ENCODE data around the gene DLD. TPM values are rescaled to one million over a fixed set of nuclear protein-coding genes. Genes with fewer than 3 reads are reported as not detected.

Gene DLD
- total and polyA plus RNA-seq, 8 donors = 61.1 to 80.2 (median 74.2) TPM

- Histone ChIP-seq H3K27me3 (no peaks in the 10 kb centered on the region), H3K9me3 (no peaks in the 10 kb centered on the region), H3K4me1 (no peaks in the 10 kb centered on the region), H3K4me3 (no peak overlapping the region), H3K36me3 (peaks cover 5 to 63% of the 10 kb centered on the region in 2 donors), H3K27ac (no peak overlapping the region)
- ATAC-seq (no peak), DNase-seq (no peak)
- no peak for TF ChIP-seq CTCF (IDR thresholded peaks at IDR 0.05)
- intact Hi-C loops (cut with DNase I) = no loop called here
Measured at GRCh38 chr7:107931740-107932515, 40.9 kb downstream of the DLD start.

- Histone ChIP-seq H3K4me1 (peaks cover 0 to 3% of the 10 kb centered on the region in 2 donors), H3K9me3 (no peaks in the 10 kb centered on the region), H3K4me3 (no peak overlapping the region), H3K27ac (no peak overlapping the region), H3K36me3 (peaks cover 5 to 56% of the 10 kb centered on the region in 2 donors), H3K27me3 (no peaks in the 10 kb centered on the region)
- intact Hi-C loops (cut with DNase I) = no loop called here
- DNase-seq (no peak), ATAC-seq (no peak)
- TF ChIP-seq CTCF (IDR thresholded peaks at IDR 0.05) = no peak
Measured at GRCh38 chr7:107932805-107933204, 41.8 kb downstream of the DLD start.

- ATAC-seq = no peak
- no peaks in the 10 kb centered on the region for H3K27me3 ChIP-seq
- H3K4me1 ChIP-seq = peaks cover 0 to 6% of the 10 kb centered on the region in 2 donors
- DNase-seq = no peak
- no peak overlapping the region for H3K27ac ChIP-seq
- no peak for TF ChIP-seq CTCF (IDR thresholded peaks at IDR 0.05)
- H3K9me3 ChIP-seq = no peaks in the 10 kb centered on the region
- peaks cover 5 to 56% of the 10 kb centered on the region in 2 donors for H3K36me3 ChIP-seq
- H3K4me3 ChIP-seq = no peak overlapping the region
- intact Hi-C loops (cut with DNase I) = no loop called here
Measured at GRCh38 chr7:107933386-107934013, 42.5 kb downstream of the DLD start.

- DNase-seq (no peak), ATAC-seq (no peak)
- peaks cover 5 to 53% of the 10 kb centered on the region in 2 donors for H3K36me3 ChIP-seq
- TF ChIP-seq CTCF (IDR thresholded peaks at IDR 0.05) = no peak
- H3K27ac ChIP-seq = no peak overlapping the region
- H3K27me3 ChIP-seq = no peaks in the 10 kb centered on the region
- no peaks in the 10 kb centered on the region for H3K9me3 ChIP-seq
- H3K4me3 ChIP-seq = no peak overlapping the region
- peaks cover 0 to 6% of the 10 kb centered on the region in 2 donors for H3K4me1 ChIP-seq
- intact Hi-C loops (cut with DNase I) = no loop called here
Measured at GRCh38 chr7:107934991-107935770, 44.2 kb downstream of the DLD start.

- H3K4me3 ChIP-seq = no peak overlapping the region
- ATAC-seq (no peak), DNase-seq (no peak)
- no peaks in the 10 kb centered on the region for H3K27me3 ChIP-seq
- no peaks in the 10 kb centered on the region for H3K9me3 ChIP-seq
- H3K36me3 ChIP-seq = peaks cover 0 to 53% of the 10 kb centered on the region in 2 donors
- no peak for TF ChIP-seq CTCF (IDR thresholded peaks at IDR 0.05)
- no peak overlapping the region for H3K27ac ChIP-seq
- H3K4me1 ChIP-seq = peaks cover 0 to 6% of the 10 kb centered on the region in 2 donors
- intact Hi-C loops (cut with DNase I) = no loop called here
Measured at GRCh38 chr7:107936312-107936711, 45.3 kb downstream of the DLD start.

All from left lung (tissue), 10 donors.